HG03045 (cell line): ENCODE measurements around the gene MPP2.
"Not testable (repeated sequence)": the region's sequence is repeated elsewhere in the genome, so short reads cannot be mapped to it uniquely, and the experiment has no call there.

Source experiments
- ATAC-seq: cut with Tn5 transposase; IDR thresholded peaks from one replicate; pipeline ENCODE4 v1.9.1; 2021; ENCODE audit warnings: mild to moderate bottlenecking, moderate library complexity; ENCODE audit not compliant: unreplicated experiment

Gene MPP2

GRCh38 chr17:43931062-43931571, 23.8 kb upstream of the MPP2 start:
- no peak for ATAC-seq

GRCh38 chr17:43928609-43929008, 21.3 kb upstream of the MPP2 start:
- no peak for ATAC-seq

GRCh38 chr17:43927929-43928328, 20.6 kb upstream of the MPP2 start:
- ATAC-seq, result not testable (repeated sequence)

- ATAC-seq, result no peak
Measured at GRCh38 chr17:43927060-43927864, 19.9 kb upstream of the MPP2 start.

GRCh38 chr17:43924558-43924957, 17.2 kb upstream of the MPP2 start:
- ATAC-seq, result no peak

- no peak for ATAC-seq
Measured at GRCh38 chr17:43920500-43921095, 13.3 kb upstream of the MPP2 start.

GRCh38 chr17:43918026-43918389, 10.7 kb upstream of the MPP2 start:
- ATAC-seq, result no peak

- no peak for ATAC-seq
Measured at GRCh38 chr17:43917348-43918025, 10.2 kb upstream of the MPP2 start.

GRCh38 chr17:43917016-43917347, 9.6 kb upstream of the MPP2 start:
- no peak for ATAC-seq

GRCh38 chr17:43916385-43916784, 9.0 kb upstream of the MPP2 start:
- ATAC-seq, result no peak

- ATAC-seq, result no peak
Measured at GRCh38 chr17:43915559-43915958, 8.2 kb upstream of the MPP2 start.

GRCh38 chr17:43914451-43914850, 7.1 kb upstream of the MPP2 start:
- no peak for ATAC-seq

- no peak for ATAC-seq
Measured at GRCh38 chr17:43913584-43913983, 6.2 kb upstream of the MPP2 start.

GRCh38 chr17:43912635-43913304, 5.4 kb upstream of the MPP2 start:
- ATAC-seq, result no peak

GRCh38 chr17:43911904-43912303, 4.6 kb upstream of the MPP2 start:
- no peak for ATAC-seq

- ATAC-seq, result no peak
Measured at GRCh38 chr17:43909537-43910231, 2.3 kb upstream of the MPP2 start.

GRCh38 chr17:43907998-43908721, 824 bp upstream of the MPP2 start:
- no peak for ATAC-seq

- ATAC-seq, result no peak
Measured at GRCh38 chr17:43906951-43907424, 348 bp downstream of the MPP2 start.

- ATAC-seq, result no peak
Measured at GRCh38 chr17:43905985-43906852, 1.1 kb downstream of the MPP2 start.
